ENCODE data around the gene KAZN.
A peak's percentile ranks its signal among the peaks of the same experiment; 100 is the strongest.

The KAZN gene

GRCh38 chr1:14869187-14869586 lies 270.7 kb downstream of the KAZN start:
- no peak for DNase-seq

- DNase-seq = no peak
Observed at GRCh38 chr1:14871218-14871970, 272.9 kb downstream of the KAZN start.

GRCh38 chr1:14872762-14873161 lies 274.3 kb downstream of the KAZN start:
- DNase-seq = no peak

- DNase-seq = no peak
Observed at GRCh38 chr1:14873677-14874076, 275.2 kb downstream of the KAZN start.

GRCh38 chr1:14875524-14876509 lies 277.3 kb downstream of the KAZN start:
- DNase-seq = peak; percentile 93

- DNase-seq = no peak
Observed at GRCh38 chr1:14876747-14877146, 278.3 kb downstream of the KAZN start.

GRCh38 chr1:14877224-14877623 lies 278.7 kb downstream of the KAZN start:
- no peak for DNase-seq

- DNase-seq = no peak
Observed at GRCh38 chr1:14878124-14878523, 279.6 kb downstream of the KAZN start.

GRCh38 chr1:14878951-14879350 lies 280.5 kb downstream of the KAZN start:
- no peak for DNase-seq

GRCh38 chr1:14880456-14881316 lies 282.2 kb downstream of the KAZN start:
- DNase-seq = no peak

GRCh38 chr1:14881775-14882672 lies 283.5 kb downstream of the KAZN start:
- no peak for DNase-seq

GRCh38 chr1:14884614-14885175 lies 286.2 kb downstream of the KAZN start:
- DNase-seq = no peak

GRCh38 chr1:14887044-14887566 lies 288.6 kb downstream of the KAZN start:
- DNase-seq = no peak

- no peak for DNase-seq
Observed at GRCh38 chr1:14887764-14888350, 289.4 kb downstream of the KAZN start.

GRCh38 chr1:14888374-14888773 lies 289.9 kb downstream of the KAZN start:
- DNase-seq = no peak

GRCh38 chr1:14889825-14890440 lies 291.4 kb downstream of the KAZN start:
- DNase-seq = no peak

GRCh38 chr1:14891991-14892390 lies 293.5 kb downstream of the KAZN start:
- DNase-seq = no peak

GRCh38 chr1:14894811-14895560 lies 296.5 kb downstream of the KAZN start:
- peak; percentile 24 for DNase-seq

GRCh38 chr1:14895727-14896126 lies 297.2 kb downstream of the KAZN start:
- DNase-seq = no peak

Measured in NCI-H1105 treated with DMSO at 0.1 percent for 48 hours (cell line).